SK-N-SH (cell line): ENCODE measurements around the gene NUP188. TPM values are rescaled to one million over a fixed set of nuclear protein-coding genes. Genes with fewer than 3 reads are reported as not detected.

Source experiments
- CTCF ChIA-PET: fragments of 300-600, 350-600 bp; formaldehyde crosslinking; extraction: SDS; loops from one replicate; lab custom pipeline; 2021; lab: Yijun Ruan, JAX
- POLR2A ChIA-PET: fragments of 350-600 bp; sonication (Branson Sonifier 250); formaldehyde crosslinking; extraction: SDS; loops from one replicate; lab custom pipeline; 2020; ENCODE audit warnings: antibody characterized with exemption, inconsistent platforms; lab: Yijun Ruan, JAX
- DNase-seq: peaks from one replicate; pipeline ENCODE4 v3.0.0; 2012
- H2AFZ ChIP-seq: fragments of 200-600 bp; sonication (generic); 2 replicates; pipeline ENCODE4 v1.8.1; 2016; ENCODE audit warnings: antibody characterized with exemption, mild to moderate bottlenecking, low read depth
- H3F3A ChIP-seq: fragments of 200-600 bp; sonication (generic); replicated peaks from 2 replicates; pipeline ENCODE3; 2016; ENCODE audit warnings: antibody characterized with exemption, mild to moderate bottlenecking; ENCODE audit not compliant: insufficient read depth
- H3K27ac ChIP-seq, 2 experiments: fragments of 200-500 bp in 1 of 2; fragments of 200-600 bp in 1 of 2; sonication (Bioruptor generic) in 1 of 2; sonication (generic), shearing (Covaris generic) in 1 of 2; 2 replicates each; pipeline versions ENCODE4 v1.5.1 to v1.6.1; 2014 to 2016; ENCODE audit warnings: low read depth in 2 of 2, inconsistent platforms in 1 of 2, low read length in 1 of 2, mild to moderate bottlenecking in 1 of 2, mixed read lengths in 1 of 2
- H3K27me3 ChIP-seq: fragments of 200-600 bp; sonication (generic), shearing (Covaris generic); 2 replicates; pipeline ENCODE4 v1.6.1; 2016; ENCODE audit warnings: mixed run types; ENCODE audit not compliant: insufficient read depth
- H3K36me3 ChIP-seq, 2 experiments: fragments of 200-500 bp in 1 of 2; fragments of 200-600 bp in 1 of 2; sonication (Bioruptor generic) in 1 of 2; sonication (generic) in 1 of 2; replicated peaks in 1 of 2; 2 replicates each; pipeline versions ENCODE3 to v1.5.1; 2014 to 2016; ENCODE audit warnings: low read length in 1 of 2, mild to moderate bottlenecking in 1 of 2; ENCODE audit not compliant: insufficient read depth in 2 of 2, control insufficient read depth in 1 of 2
- H3K4me1 ChIP-seq, 2 experiments: fragments of 200-500 bp in 1 of 2; fragments of 200-600 bp in 1 of 2; sonication (Bioruptor generic) in 1 of 2; sonication (generic), shearing (Covaris generic) in 1 of 2; 2 replicates each; pipeline versions ENCODE4 v1.5.1 to v1.6.1; 2014 to 2016; ENCODE audit warnings: low read depth in 1 of 2, low read length in 1 of 2, mixed run types in 1 of 2; ENCODE audit not compliant: insufficient read depth in 2 of 2, control insufficient read depth in 1 of 2
- H3K4me2 ChIP-seq: fragments of 200-600 bp; sonication (generic), shearing (Covaris generic); 2 replicates; pipeline ENCODE4 v1.6.1; 2017; ENCODE audit warnings: mixed run types
- H3K4me3 ChIP-seq, 2 experiments: fragments of 200-500 bp in 1 of 2; fragments of 200-600 bp in 1 of 2; sonication (Bioruptor generic) in 1 of 2; sonication (generic), shearing (Covaris generic) in 1 of 2; 2 replicates each; pipeline versions ENCODE4 v1.5.1 to v1.8.1; 2014 to 2016; ENCODE audit warnings: low read depth in 2 of 2, inconsistent platforms in 1 of 2, low read length in 1 of 2, mild to moderate bottlenecking in 1 of 2, mixed read lengths in 1 of 2, moderate library complexity in 1 of 2
- H3K79me2 ChIP-seq: fragments of 200-600 bp; sonication (generic); 2 replicates; pipeline ENCODE4 v1.8.1; 2017; ENCODE audit warnings: mild to moderate bottlenecking; ENCODE audit not compliant: insufficient read depth
- H3K9ac ChIP-seq: fragments of 200-600 bp; sonication (generic); 2 replicates; pipeline ENCODE4 v1.6.1; 2017; ENCODE audit warnings: mixed run types
- H3K9me2 ChIP-seq: fragments of 200-600 bp; sonication (generic); 2 replicates; pipeline ENCODE4 v1.6.1; 2017; ENCODE audit warnings: mixed run types
- H3K9me3 ChIP-seq: fragments of 200-600 bp; sonication (generic); 2 replicates; pipeline ENCODE4 v1.6.1; 2017; ENCODE audit warnings: mixed run types, mild to moderate bottlenecking, moderate library complexity
- H4K20me1 ChIP-seq: fragments of 200-600 bp; sonication (generic); 2 replicates; pipeline ENCODE4 v1.6.1; 2017; ENCODE audit warnings: mild to moderate bottlenecking, mixed run types; ENCODE audit not compliant: insufficient read depth
- CHD2 ChIP-seq: fragments of 150-350 bp; IDR thresholded peaks from 2 replicates; pipeline ENCODE4 v1.6.1; 2018; ENCODE audit warnings: low read length; ENCODE audit not compliant: partially characterized antibody
- ELF1 ChIP-seq: IDR thresholded peaks from 2 replicates; pipeline ENCODE4 v1.4.0; 2012
- EP300 ChIP-seq, 2 experiments: IDR thresholded peaks; 2 replicates each; pipeline versions ENCODE4 v1.4.0 to v1.6.1; 2012; ENCODE audit warnings: borderline replicate concordance in 1 of 2, low read depth in 1 of 2, low read length in 1 of 2
- FOSL2 ChIP-seq: IDR thresholded peaks from 2 replicates; pipeline ENCODE4 v1.4.0; 2012; ENCODE audit warnings: low read depth, mild to moderate bottlenecking, moderate library complexity, borderline replicate concordance
- MXI1 ChIP-seq: IDR thresholded peaks from 2 replicates; pipeline ENCODE4 v1.6.1; 2012; ENCODE audit warnings: mild to moderate bottlenecking, low read depth, low read length, improper control_type of control experiment
- NFIC ChIP-seq: IDR thresholded peaks from 2 replicates; pipeline ENCODE4 v1.4.0; 2012; ENCODE audit warnings: borderline replicate concordance
- POLR2AphosphoS5 ChIP-seq: IDR thresholded peaks from 2 replicates; pipeline ENCODE4 v1.6.1; 2012; ENCODE audit warnings: low read depth, low read length
- RCOR1 ChIP-seq: fragments of 150-350 bp; IDR thresholded peaks from 2 replicates; pipeline ENCODE4 v1.6.1; 2017; ENCODE audit warnings: antibody characterized with exemption, low read length
- SIN3A ChIP-seq: IDR thresholded peaks from 2 replicates; pipeline ENCODE4 v1.6.1; 2012; ENCODE audit warnings: low read depth, mild to moderate bottlenecking, low read length, moderate library complexity, borderline replicate concordance
- TAF1 ChIP-seq: IDR thresholded peaks from 2 replicates; pipeline ENCODE4 v1.6.1; 2012; ENCODE audit warnings: low read depth, mild to moderate bottlenecking, low read length, moderate library complexity, borderline replicate concordance
- TCF12 ChIP-seq: IDR thresholded peaks from 2 replicates; pipeline ENCODE4 v1.4.0; 2012
- YY1 ChIP-seq: IDR thresholded peaks from 2 replicates; pipeline ENCODE4 v1.4.0; 2012; ENCODE audit warnings: low read depth, mild to moderate bottlenecking
- WGBS: methylation state at CpG from one replicate; pipeline ENCODE4 v1.1.6; 2017; ENCODE audit warnings: low lambda C conversion rate; 5-methylcytosine and 5-hydroxymethylcytosine counted together
- polyA plus RNA-seq, 3 experiments: library from polyadenylated mRNA; depleted of rRNA; stranded (reverse); fragments of >200 nt; gene quantifications; 2 replicates each; pipeline ENCODE4 v1.2.3, GENCODE V29; 2012
- TF ChIP-seq, protein P1 (sequence below): IDR thresholded peaks from 2 replicates; pipeline ENCODE4 v1.4.0; 2012; ENCODE audit warnings: low read depth, borderline replicate concordance
- TF ChIP-seq, protein P2 (sequence below): fragments of 150-350 bp; IDR thresholded peaks from 2 replicates; pipeline ENCODE4 v1.6.1; 2016; ENCODE audit warnings: mild to moderate bottlenecking, low read depth, low read length
- TF ChIP-seq, protein P3 (sequence below): IDR thresholded peaks from 2 replicates; pipeline ENCODE4 v1.6.1; 2012; ENCODE audit warnings: mild to moderate bottlenecking, low read depth, low read length, moderate library complexity
- TF ChIP-seq, protein P4 (sequence below): IDR thresholded peaks from 2 replicates; pipeline ENCODE4 v1.4.0; 2012; ENCODE audit warnings: low read depth
- TF ChIP-seq, protein P5 (sequence below): fragments of 150-350 bp; IDR thresholded peaks from 2 replicates; pipeline ENCODE4 v1.6.1; 2017; ENCODE audit warnings: antibody characterized with exemption, low read length, low read depth, borderline replicate concordance

Gene NUP188, protein sequence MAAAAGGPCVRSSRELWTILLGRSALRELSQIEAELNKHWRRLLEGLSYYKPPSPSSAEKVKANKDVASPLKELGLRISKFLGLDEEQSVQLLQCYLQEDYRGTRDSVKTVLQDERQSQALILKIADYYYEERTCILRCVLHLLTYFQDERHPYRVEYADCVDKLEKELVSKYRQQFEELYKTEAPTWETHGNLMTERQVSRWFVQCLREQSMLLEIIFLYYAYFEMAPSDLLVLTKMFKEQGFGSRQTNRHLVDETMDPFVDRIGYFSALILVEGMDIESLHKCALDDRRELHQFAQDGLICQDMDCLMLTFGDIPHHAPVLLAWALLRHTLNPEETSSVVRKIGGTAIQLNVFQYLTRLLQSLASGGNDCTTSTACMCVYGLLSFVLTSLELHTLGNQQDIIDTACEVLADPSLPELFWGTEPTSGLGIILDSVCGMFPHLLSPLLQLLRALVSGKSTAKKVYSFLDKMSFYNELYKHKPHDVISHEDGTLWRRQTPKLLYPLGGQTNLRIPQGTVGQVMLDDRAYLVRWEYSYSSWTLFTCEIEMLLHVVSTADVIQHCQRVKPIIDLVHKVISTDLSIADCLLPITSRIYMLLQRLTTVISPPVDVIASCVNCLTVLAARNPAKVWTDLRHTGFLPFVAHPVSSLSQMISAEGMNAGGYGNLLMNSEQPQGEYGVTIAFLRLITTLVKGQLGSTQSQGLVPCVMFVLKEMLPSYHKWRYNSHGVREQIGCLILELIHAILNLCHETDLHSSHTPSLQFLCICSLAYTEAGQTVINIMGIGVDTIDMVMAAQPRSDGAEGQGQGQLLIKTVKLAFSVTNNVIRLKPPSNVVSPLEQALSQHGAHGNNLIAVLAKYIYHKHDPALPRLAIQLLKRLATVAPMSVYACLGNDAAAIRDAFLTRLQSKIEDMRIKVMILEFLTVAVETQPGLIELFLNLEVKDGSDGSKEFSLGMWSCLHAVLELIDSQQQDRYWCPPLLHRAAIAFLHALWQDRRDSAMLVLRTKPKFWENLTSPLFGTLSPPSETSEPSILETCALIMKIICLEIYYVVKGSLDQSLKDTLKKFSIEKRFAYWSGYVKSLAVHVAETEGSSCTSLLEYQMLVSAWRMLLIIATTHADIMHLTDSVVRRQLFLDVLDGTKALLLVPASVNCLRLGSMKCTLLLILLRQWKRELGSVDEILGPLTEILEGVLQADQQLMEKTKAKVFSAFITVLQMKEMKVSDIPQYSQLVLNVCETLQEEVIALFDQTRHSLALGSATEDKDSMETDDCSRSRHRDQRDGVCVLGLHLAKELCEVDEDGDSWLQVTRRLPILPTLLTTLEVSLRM (N-terminal part only)
- polyA plus RNA-seq (2012; rRNA removed), result 41.5 and 49.5 TPM in 2 replicates
- polyA plus RNA-seq (2012; cell fraction: cytosol; rRNA removed), result 19.7 and 29.6 TPM in 2 replicates
- 74.3 and 77.1 TPM in 2 replicates for polyA plus RNA-seq (2012; cell fraction: nucleus; rRNA removed)

DNA sequence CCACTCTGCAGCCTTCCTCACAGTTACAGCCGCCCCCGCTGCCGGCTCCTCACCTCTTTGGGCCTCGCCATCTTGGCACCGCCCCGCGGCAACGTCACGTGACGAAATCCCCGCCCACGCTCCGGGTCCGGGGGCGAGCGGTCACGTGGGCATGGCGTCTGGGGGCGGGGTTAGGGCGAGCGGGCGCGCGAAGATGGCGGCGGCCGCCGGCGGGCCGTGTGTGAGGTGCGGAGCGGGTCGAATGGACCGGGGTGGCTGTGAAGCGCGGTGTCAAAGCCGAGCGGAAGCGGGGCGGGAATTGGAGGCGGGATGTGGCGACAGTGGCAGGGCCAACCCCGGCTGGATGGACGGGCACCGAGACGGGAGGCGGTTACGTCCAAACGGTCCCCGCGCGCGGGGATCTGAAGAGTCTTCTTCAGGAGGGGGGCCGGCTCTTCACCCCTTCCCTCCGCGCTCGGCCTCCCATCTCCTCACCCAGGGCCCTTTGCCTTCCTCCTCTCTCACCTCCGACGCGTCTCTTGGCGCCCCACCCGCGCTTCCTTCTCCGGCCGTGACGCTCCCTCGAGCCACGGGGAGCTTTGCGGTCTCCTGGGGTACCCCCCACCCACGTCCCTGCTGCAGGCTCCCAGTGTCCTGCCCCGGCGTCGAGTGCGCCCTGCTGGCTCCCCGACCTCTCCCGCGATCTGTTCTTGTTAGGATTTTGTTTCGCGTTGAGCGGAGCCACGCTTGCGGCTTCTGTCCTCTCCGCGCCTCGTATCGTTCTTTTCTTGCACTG is at the start of gene NUP188, which contains the start of gene DOLK:
TSS of gene NUP188 (plus strand) at position 173 of the 775 bp plus-strand sequence. CDS start at position 194, 21 bp downstream.
TSS of gene DOLK (minus strand) at position 77 of the 775 bp plus-strand sequence. CDS start 300 bp downstream, outside the sequence.
- Histone ChIP-seq H3K27ac (peak within 1 kb of the TSS; percentile 78 to 94), H3K9ac (peak within 1 kb of the TSS; percentile 96), H3K4me1 (peaks cover 0 to 10% of the 10 kb centered on the region in 2 experiments; a peak in 2 of 4 replicates), H3K9me2 (no peaks in the 10 kb centered on the region), H3K4me3 (peak within 1 kb of the TSS; percentile 79 to 99), H2AFZ (peak within 1 kb of the TSS; percentile 98), H3K27me3 (no peaks in the 10 kb centered on the region), H3K4me2 (peak within 1 kb of the TSS; percentile 99), H3F3A (peaks cover 20% of the 10 kb centered on the region), H3K36me3 (peaks cover 14 to 29% of the 10 kb centered on the region in 2 experiments), H4K20me1 (no peaks in the 10 kb centered on the region)
- WGBS, result 1% methylated on average over 52 of the region's 86 CpGs
- DNase-seq, result peak; percentile 100
- CTCF ChIA-PET, result interaction anchor here (1.0 to 1.1 kb wide), 2 partner anchors 37 to 65 kb away, joined by 3 read pairs; no protein-coding TSS in a partner anchor
- TF ChIP-seq, protein P1, sequence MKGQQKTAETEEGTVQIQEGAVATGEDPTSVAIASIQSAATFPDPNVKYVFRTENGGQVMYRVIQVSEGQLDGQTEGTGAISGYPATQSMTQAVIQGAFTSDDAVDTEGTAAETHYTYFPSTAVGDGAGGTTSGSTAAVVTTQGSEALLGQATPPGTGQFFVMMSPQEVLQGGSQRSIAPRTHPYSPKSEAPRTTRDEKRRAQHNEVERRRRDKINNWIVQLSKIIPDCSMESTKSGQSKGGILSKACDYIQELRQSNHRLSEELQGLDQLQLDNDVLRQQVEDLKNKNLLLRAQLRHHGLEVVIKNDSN, result peak; percentile 99
- TF ChIP-seq ELF1, result no peak
- TF ChIP-seq, protein P2, sequence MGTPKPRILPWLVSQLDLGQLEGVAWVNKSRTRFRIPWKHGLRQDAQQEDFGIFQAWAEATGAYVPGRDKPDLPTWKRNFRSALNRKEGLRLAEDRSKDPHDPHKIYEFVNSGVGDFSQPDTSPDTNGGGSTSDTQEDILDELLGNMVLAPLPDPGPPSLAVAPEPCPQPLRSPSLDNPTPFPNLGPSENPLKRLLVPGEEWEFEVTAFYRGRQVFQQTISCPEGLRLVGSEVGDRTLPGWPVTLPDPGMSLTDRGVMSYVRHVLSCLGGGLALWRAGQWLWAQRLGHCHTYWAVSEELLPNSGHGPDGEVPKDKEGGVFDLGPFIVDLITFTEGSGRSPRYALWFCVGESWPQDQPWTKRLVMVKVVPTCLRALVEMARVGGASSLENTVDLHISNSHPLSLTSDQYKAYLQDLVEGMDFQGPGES, result no peak
- TF ChIP-seq FOSL2, result no peak
- peak; percentile 98 for TF ChIP-seq TAF1
- peak; percentile 71 for TF ChIP-seq MXI1
- TF ChIP-seq, protein P3, sequence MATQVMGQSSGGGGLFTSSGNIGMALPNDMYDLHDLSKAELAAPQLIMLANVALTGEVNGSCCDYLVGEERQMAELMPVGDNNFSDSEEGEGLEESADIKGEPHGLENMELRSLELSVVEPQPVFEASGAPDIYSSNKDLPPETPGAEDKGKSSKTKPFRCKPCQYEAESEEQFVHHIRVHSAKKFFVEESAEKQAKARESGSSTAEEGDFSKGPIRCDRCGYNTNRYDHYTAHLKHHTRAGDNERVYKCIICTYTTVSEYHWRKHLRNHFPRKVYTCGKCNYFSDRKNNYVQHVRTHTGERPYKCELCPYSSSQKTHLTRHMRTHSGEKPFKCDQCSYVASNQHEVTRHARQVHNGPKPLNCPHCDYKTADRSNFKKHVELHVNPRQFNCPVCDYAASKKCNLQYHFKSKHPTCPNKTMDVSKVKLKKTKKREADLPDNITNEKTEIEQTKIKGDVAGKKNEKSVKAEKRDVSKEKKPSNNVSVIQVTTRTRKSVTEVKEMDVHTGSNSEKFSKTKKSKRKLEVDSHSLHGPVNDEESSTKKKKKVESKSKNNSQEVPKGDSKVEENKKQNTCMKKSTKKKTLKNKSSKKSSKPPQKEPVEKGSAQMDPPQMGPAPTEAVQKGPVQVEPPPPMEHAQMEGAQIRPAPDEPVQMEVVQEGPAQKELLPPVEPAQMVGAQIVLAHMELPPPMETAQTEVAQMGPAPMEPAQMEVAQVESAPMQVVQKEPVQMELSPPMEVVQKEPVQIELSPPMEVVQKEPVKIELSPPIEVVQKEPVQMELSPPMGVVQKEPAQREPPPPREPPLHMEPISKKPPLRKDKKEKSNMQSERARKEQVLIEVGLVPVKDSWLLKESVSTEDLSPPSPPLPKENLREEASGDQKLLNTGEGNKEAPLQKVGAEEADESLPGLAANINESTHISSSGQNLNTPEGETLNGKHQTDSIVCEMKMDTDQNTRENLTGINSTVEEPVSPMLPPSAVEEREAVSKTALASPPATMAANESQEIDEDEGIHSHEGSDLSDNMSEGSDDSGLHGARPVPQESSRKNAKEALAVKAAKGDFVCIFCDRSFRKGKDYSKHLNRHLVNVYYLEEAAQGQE, result peak; percentile 38; the same call in 1 of the 2 replicates
- peak; percentile 95 for TF ChIP-seq YY1
- TF ChIP-seq, protein P4, sequence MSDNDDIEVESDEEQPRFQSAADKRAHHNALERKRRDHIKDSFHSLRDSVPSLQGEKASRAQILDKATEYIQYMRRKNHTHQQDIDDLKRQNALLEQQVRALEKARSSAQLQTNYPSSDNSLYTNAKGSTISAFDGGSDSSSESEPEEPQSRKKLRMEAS, result peak; percentile 44; the same call in 1 of the 2 replicates
- TF ChIP-seq EP300 (IDR thresholded peaks at IDR 0.05; ENCODE audit: borderline replicate concordance in 1 of 2, low read depth in 1 of 2, low read length in 1 of 2), result no peak
- TF ChIP-seq, protein P5, sequence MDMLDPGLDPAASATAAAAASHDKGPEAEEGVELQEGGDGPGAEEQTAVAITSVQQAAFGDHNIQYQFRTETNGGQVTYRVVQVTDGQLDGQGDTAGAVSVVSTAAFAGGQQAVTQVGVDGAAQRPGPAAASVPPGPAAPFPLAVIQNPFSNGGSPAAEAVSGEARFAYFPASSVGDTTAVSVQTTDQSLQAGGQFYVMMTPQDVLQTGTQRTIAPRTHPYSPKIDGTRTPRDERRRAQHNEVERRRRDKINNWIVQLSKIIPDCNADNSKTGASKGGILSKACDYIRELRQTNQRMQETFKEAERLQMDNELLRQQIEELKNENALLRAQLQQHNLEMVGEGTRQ, result peak; percentile 97
- peak; percentile 91; the same call in 1 of the 2 replicates for TF ChIP-seq POLR2AphosphoS5
- TF ChIP-seq NFIC, result peak; percentile 17; the same call in 1 of the 2 replicates
- peak; percentile 68; the same call in 1 of the 2 replicates for TF ChIP-seq SIN3A
- no peak for TF ChIP-seq CHD2
- no peak for TF ChIP-seq TCF12
- no peak for TF ChIP-seq RCOR1
- TF ChIP-seq, all 33 proteins: peak for 10
- POLR2A ChIA-PET, result interaction anchor here (1.0 kb wide), 1 partner anchor 11 kb away, joined by 3 read pairs; no protein-coding TSS in a partner anchor
- peaks cover 40% of the 10 kb centered on the region for H3K79me2 ChIP-seq
- no peaks in the 10 kb centered on the region for H3K9me3 ChIP-seq
